GM23338 (cell line): ENCODE results near the gene SNX30. TPM values are rescaled to one million over a fixed set of nuclear protein-coding genes. Genes with fewer than 3 reads are reported as not detected.

Experiments used
- ATAC-seq: fragments of 200-7000 bp; cut with Tn5 transposase; 3 replicates; pipeline ENCODE4 v1.9.1; 2020
- DNase-seq: peaks from one replicate; pipeline ENCODE4 v3.0.0-alpha.2; 2015; ENCODE audit warnings: low spot score
- H2AFZ ChIP-seq: fragments of 200-600 bp; sonication (generic); 2 replicates; pipeline ENCODE4 v1.8.0; 2016; ENCODE audit warnings: antibody characterized with exemption, mild to moderate bottlenecking, moderate library complexity
- H3F3A ChIP-seq: fragments of 200-600 bp; sonication (generic); replicated peaks from 2 replicates; pipeline ENCODE4 v1.8.0; 2017; ENCODE audit warnings: antibody characterized with exemption, mixed run types, low read depth
- H3K27ac ChIP-seq: fragments of 200-600 bp; sonication (generic); 2 replicates; pipeline ENCODE4 v1.6.1; 2016; ENCODE audit warnings: low read depth
- H3K27me3 ChIP-seq: fragments of 200-600 bp; sonication (generic); 2 replicates; pipeline ENCODE4 v1.8.0; 2016; ENCODE audit warnings: mild to moderate bottlenecking, mixed run types, moderate library complexity; ENCODE audit not compliant: insufficient read depth
- H3K36me3 ChIP-seq: fragments of 200-600 bp; sonication (generic); 2 replicates; pipeline ENCODE4 v1.8.0; 2016; ENCODE audit warnings: mild to moderate bottlenecking; ENCODE audit not compliant: insufficient read depth
- H3K4me1 ChIP-seq: fragments of 200-600 bp; sonication (generic); 2 replicates; pipeline ENCODE4 v1.8.0; 2016; ENCODE audit warnings: mild to moderate bottlenecking, moderate library complexity; ENCODE audit not compliant: insufficient read depth
- H3K4me2 ChIP-seq: fragments of 200-600 bp; sonication (generic); 2 replicates; pipeline ENCODE4 v1.7.1; 2017; ENCODE audit warnings: mixed run types
- H3K4me3 ChIP-seq: fragments of 200-600 bp; sonication (generic); 2 replicates; pipeline ENCODE4 v1.6.1; 2016; ENCODE audit warnings: mixed run types
- H3K79me2 ChIP-seq: fragments of 200-600 bp; sonication (generic); replicated peaks from 2 replicates; pipeline ENCODE4 v1.8.0; 2017; ENCODE audit warnings: mild to moderate bottlenecking; ENCODE audit not compliant: insufficient read depth
- H3K9me2 ChIP-seq: fragments of 200-600 bp; sonication (generic); 2 replicates; pipeline ENCODE4 v1.8.0; 2017; ENCODE audit not compliant: insufficient read depth
- H4K20me1 ChIP-seq: fragments of 200-600 bp; sonication (generic); replicated peaks from 2 replicates; pipeline ENCODE4 v1.8.0; 2017; ENCODE audit warnings: mild to moderate bottlenecking; ENCODE audit not compliant: insufficient read depth
- H3K27ac Mint-ChIP-seq: 2 replicates; pipeline ENCODE4 v1.8.0; 2020; ENCODE audit warnings: inconsistent platforms, mild to moderate bottlenecking, moderate library complexity, mixed read lengths
- H3K27me3 Mint-ChIP-seq: 3 replicates; pipeline ENCODE4 v1.8.0; 2022; ENCODE audit warnings: low read depth, mild to moderate bottlenecking, moderate library complexity, mixed read lengths, inconsistent platforms; ENCODE audit not compliant: insufficient read depth, poor library complexity
- H3K36me3 Mint-ChIP-seq: 3 replicates; pipeline ENCODE4 v1.8.0; 2021; ENCODE audit warnings: low read depth, mild to moderate bottlenecking, inconsistent platforms, moderate library complexity, mixed read lengths
- H3K4me1 Mint-ChIP-seq: 3 replicates; pipeline ENCODE4 v1.8.0; 2020; ENCODE audit warnings: mild to moderate bottlenecking, inconsistent platforms, mixed read lengths
- H3K4me3 Mint-ChIP-seq: 3 replicates; pipeline ENCODE4 v1.8.0; 2021; ENCODE audit warnings: moderate library complexity, mild to moderate bottlenecking, inconsistent platforms, mixed read lengths
- H3K9me3 Mint-ChIP-seq: 3 replicates; pipeline ENCODE4 v1.8.0; 2020; ENCODE audit warnings: moderate library complexity, mild to moderate bottlenecking, inconsistent platforms, mixed read lengths
- CREB1 ChIP-seq: fragments of 250-450 bp; sonication (Bioruptor Pico); IDR thresholded peaks from 2 replicates; pipeline ENCODE4 v1.5.0; 2020; ENCODE audit warnings: low read depth, mild to moderate bottlenecking, moderate library complexity
- CTCF ChIP-seq, 2 experiments: fragments of 200-600 bp in 1 of 2; sonication (generic) in 1 of 2; conservative IDR thresholded peaks; 2 replicates each; pipeline versions ENCODE4 v1.5.1 to v1.6.1; 2016 to 2017; ENCODE audit warnings: antibody characterized with exemption in 2 of 2, low read depth in 2 of 2, mild to moderate bottlenecking in 2 of 2, moderate library complexity in 1 of 2
- ETS1 ChIP-seq: IDR thresholded peaks from 2 replicates; pipeline ENCODE4 v1.6.1; 2016; ENCODE audit warnings: antibody characterized with exemption
- EZH2 ChIP-seq: fragments of 200-600 bp; sonication (generic); IDR thresholded peaks from one replicate; pipeline ENCODE4 v1.8.0; 2017; ENCODE audit warnings: antibody characterized with exemption, mild to moderate bottlenecking, low read depth; ENCODE audit not compliant: unreplicated experiment
- EZH2phosphoT487 ChIP-seq: fragments of 200-600 bp; sonication (generic); IDR thresholded peaks from one replicate; pipeline ENCODE4 v1.8.1; 2018; ENCODE audit warnings: antibody characterized with exemption; ENCODE audit not compliant: unreplicated experiment
- JUNB ChIP-seq: IDR thresholded peaks from one replicate; pipeline ENCODE4 v1.6.1; 2016; ENCODE audit warnings: antibody characterized with exemption; ENCODE audit not compliant: unreplicated experiment
- NANOG ChIP-seq: IDR thresholded peaks from 2 replicates; pipeline ENCODE4 v1.6.1; 2016; ENCODE audit warnings: antibody characterized with exemption, borderline replicate concordance
- POLR2AphosphoS5 ChIP-seq: IDR thresholded peaks from 2 replicates; pipeline ENCODE4 v1.6.1; 2016; ENCODE audit warnings: antibody characterized with exemption, low read depth
- REST ChIP-seq: IDR thresholded peaks from one replicate; pipeline ENCODE4 v1.6.1; 2018; ENCODE audit warnings: antibody characterized with exemption; ENCODE audit not compliant: unreplicated experiment
- STAT1 ChIP-seq: IDR thresholded peaks from one replicate; pipeline ENCODE4 v1.6.1; 2016; ENCODE audit warnings: antibody characterized with exemption; ENCODE audit not compliant: unreplicated experiment
- ZNF114 ChIP-seq: fragments of 250-450 bp; sonication (Bioruptor Pico); IDR thresholded peaks from 2 replicates; pipeline ENCODE4 v1.5.0; 2020; ENCODE audit warnings: mild to moderate bottlenecking, moderate library complexity
- ZNF331 ChIP-seq: fragments of 250-450 bp; sonication (Bioruptor Pico); IDR thresholded peaks from 2 replicates; pipeline ENCODE4 v1.5.0; 2020; ENCODE audit warnings: low read depth, mild to moderate bottlenecking, moderate library complexity
- ZNF462 ChIP-seq: fragments of 250-450 bp; sonication (Bioruptor Pico); IDR thresholded peaks from 2 replicates; pipeline ENCODE4 v1.5.0; 2020; ENCODE audit warnings: mild to moderate bottlenecking, moderate library complexity
- polyA plus RNA-seq: library from polyadenylated mRNA; unstranded; fragments of >200 nt; fragmentation: Nextera tagmentation; extraction: Ambion mirVana; gene quantifications from 2 replicates; pipeline ENCODE4 v1.2.1, GENCODE V29; 2016
- total RNA-seq: library from RNA; depleted of rRNA; stranded (reverse); fragments of >200 nt; shearing (Covaris generic); gene quantifications from 2 replicates; pipeline ENCODE4 v1.2.3, GENCODE V29; 2014

SNX30 gene
- total and polyA plus RNA-seq, 2 experiments from 2014 or later = 2.1 to 17.8 TPM

GRCh38 chr9:112762726-112763518 lies 12.4 kb downstream of the SNX30 start:
- no peak for DNase-seq
- H3K4me1 ChIP-seq = no peaks in the 10 kb centered on the region
- TF ChIP-seq STAT1 (no peak), ZNF331 (no peak), ZNF462 (CRISPR knock-in tag) (no peak), ZNF114 (CRISPR knock-in tag) (no peak), JUNB (no peak), NANOG (no peak), EZH2 (no peak), CREB1 (CRISPR knock-in tag) (no peak), REST (no peak), ETS1 (no peak), CTCF (conservative IDR thresholded peaks at IDR 0.05; ENCODE audit: low read depth in 2 of 2) (no peak), EZH2phosphoT487 (no peak), POLR2AphosphoS5 (no peak)
- H3K79me2 ChIP-seq = 0 out of 2 replicates have a peak, but pooled peaks cover 5% of the 10 kb centered on the region
- H3K4me3 Mint-ChIP-seq = no peak overlapping the region
- H3K27me3 Mint-ChIP-seq = peaks cover 4% of the 10 kb centered on the region
- H3K36me3 ChIP-seq = no peaks in the 10 kb centered on the region
- H2AFZ ChIP-seq = no peak overlapping the region
- no peak overlapping the region for H3K4me2 ChIP-seq
- no peaks in the 10 kb centered on the region for H3F3A ChIP-seq
- H3K27ac Mint-ChIP-seq = no peak overlapping the region
- H3K9me3 Mint-ChIP-seq = peaks cover 7% of the 10 kb centered on the region; the same call in 2 of the 3 replicates
- H3K27me3 ChIP-seq = no peaks in the 10 kb centered on the region
- no peak overlapping the region for H3K27ac ChIP-seq
- no peak for ATAC-seq
- no peaks in the 10 kb centered on the region; the same call in 2 of the 3 replicates for H3K36me3 Mint-ChIP-seq
- no peaks in the 10 kb centered on the region for H3K9me2 ChIP-seq
- no peak overlapping the region for H3K4me3 ChIP-seq
- H3K4me1 Mint-ChIP-seq = peaks cover 12% of the 10 kb centered on the region
- H4K20me1 ChIP-seq = peaks cover 7% of the 10 kb centered on the region
